GM20000 (cell line): ENCODE data around the gene OGDH.

Experiments used
- DNase-seq: peaks from one replicate; pipeline ENCODE4 v3.0.0; 2012; ENCODE audit warnings: low spot score
- TF ChIP-seq, protein P1 (sequence below): IDR thresholded peaks from 2 replicates; pipeline ENCODE4 v1.5.1; 2012; ENCODE audit warnings: mild to moderate bottlenecking, control low read depth; ENCODE audit errors: extremely low read depth, missing control alignments

OGDH gene

DNA sequence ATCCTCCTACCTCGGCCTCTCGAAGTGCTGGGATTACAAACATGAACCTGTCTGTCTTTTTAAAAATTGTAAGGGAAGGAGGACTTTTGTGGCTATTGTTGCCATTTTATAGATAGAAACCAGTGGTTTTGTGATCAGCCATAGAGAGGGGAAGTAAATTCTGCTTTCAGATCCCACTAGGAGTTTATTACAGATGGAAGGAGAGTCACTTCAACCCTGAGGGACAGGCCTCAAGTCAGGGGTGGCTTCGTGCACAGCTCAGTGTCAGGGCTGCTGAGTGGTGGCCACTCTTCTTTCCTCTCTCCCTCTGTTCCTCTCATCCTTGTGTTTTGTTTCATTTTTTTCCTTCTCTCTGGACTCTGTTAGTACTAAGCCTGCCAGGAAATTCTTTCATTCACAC is 60.8 kb downstream of the OGDH start:
- TF ChIP-seq, protein P1, sequence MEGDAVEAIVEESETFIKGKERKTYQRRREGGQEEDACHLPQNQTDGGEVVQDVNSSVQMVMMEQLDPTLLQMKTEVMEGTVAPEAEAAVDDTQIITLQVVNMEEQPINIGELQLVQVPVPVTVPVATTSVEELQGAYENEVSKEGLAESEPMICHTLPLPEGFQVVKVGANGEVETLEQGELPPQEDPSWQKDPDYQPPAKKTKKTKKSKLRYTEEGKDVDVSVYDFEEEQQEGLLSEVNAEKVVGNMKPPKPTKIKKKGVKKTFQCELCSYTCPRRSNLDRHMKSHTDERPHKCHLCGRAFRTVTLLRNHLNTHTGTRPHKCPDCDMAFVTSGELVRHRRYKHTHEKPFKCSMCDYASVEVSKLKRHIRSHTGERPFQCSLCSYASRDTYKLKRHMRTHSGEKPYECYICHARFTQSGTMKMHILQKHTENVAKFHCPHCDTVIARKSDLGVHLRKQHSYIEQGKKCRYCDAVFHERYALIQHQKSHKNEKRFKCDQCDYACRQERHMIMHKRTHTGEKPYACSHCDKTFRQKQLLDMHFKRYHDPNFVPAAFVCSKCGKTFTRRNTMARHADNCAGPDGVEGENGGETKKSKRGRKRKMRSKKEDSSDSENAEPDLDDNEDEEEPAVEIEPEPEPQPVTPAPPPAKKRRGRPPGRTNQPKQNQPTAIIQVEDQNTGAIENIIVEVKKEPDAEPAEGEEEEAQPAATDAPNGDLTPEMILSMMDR, result no peak

DNA sequence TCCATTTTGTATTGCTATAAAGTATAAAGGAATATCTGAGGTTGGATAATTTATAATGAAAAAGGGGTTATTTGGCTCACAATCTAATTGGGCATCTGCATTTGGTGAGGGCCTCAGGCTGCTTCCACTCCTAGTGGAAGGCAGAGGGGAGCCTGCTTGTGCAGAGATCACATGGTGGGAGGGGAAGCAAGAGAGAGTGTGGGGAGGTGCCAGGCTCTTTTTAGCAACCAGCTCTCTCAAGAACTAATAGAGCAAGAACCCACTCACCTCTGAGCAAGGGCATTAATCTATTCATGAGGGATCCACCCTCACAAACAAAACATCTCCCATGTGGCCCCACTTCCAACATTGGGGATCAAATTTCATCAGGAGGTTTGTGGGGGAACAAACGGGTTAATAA is 64.6 kb downstream of the OGDH start:
- no peak for DNase-seq
- TF ChIP-seq, protein P1, result no peak

More for the DNA sequence above, 60.8 kb downstream of the OGDH start:
- DNase-seq, result no peak

DNA sequence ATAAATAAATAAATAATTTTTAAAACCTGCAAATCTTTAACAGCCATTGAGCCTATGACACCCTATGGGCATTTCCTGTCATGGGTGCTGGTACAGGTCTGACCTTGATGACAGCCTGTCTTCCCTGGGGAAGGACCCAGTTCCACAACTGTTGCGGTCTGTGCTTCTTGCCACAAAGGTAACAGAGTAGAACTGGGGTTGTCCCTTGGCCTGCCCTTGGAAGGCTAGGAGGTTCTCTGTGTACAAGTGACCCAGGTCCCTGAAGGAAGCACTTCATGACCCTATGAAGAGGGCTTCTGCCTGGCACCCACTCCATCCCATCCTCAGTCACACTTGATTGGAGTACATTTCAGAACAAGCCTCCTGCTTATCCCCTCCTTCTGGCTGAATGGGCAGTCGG is 66.9 kb downstream of the OGDH start:
- TF ChIP-seq, protein P1, result no peak
- DNase-seq, result no peak

DNA sequence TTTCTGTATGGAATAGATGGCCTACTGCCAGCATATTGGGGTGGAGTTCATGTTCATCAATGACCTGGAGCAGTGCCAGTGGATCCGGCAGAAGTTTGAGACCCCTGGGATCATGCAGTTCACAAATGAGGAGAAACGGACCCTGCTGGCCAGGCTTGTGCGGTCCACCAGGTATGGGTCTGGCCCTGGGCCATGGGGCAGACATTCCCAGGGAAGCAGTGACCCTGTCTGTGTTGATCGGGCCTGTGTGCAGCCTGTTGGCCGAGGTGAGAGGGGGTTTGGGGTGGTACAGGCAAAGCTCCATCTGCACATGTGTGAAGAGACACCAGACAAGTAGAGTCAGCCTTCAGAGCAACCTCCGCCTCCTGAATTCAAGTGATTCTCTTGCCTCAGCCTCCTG is 67.3 kb downstream of the OGDH start:
- TF ChIP-seq, protein P1, result no peak
- DNase-seq, result no peak

DNA sequence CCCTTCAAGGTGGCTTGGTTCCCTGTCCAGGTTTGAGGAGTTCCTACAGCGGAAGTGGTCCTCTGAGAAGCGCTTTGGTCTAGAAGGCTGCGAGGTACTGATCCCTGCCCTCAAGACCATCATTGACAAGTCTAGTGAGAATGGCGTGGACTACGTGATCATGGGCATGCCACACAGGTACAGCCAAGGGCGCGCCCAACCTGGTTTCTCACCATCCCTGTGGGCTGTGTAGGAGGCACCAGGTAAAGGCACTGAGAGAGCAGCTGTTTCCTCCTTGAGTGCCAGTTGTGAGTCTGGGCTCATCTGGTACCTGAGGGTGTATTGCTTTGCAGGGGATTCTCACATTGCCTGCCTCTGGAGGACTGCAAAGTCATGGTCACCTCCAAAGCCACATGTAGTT is 68.0 kb downstream of the OGDH start:
- TF ChIP-seq, protein P1, result no peak

DNA sequence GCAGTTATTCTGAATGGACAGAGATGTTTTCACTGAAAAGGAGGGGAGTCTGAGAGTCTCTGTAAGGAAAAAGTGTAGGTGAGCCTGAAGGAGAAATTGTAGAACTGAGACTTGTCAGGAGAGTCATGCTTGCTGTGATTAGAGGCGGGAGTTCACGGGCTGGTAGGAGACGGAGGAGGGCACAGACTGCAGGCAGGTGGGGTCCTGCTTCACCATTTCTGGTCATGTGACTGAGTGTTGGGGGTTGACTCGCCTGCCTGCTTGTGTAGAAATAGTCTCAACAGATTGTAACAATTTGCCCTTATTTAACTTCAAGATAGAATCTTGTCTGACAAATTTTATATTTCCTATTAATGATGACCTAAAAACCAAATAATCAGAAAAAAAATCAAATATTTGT is 70.3 kb downstream of the OGDH start:
- TF ChIP-seq, protein P1, result no peak
- DNase-seq, result no peak

More for the DNA sequence above, 68.0 kb downstream of the OGDH start:
- no peak for DNase-seq

DNA sequence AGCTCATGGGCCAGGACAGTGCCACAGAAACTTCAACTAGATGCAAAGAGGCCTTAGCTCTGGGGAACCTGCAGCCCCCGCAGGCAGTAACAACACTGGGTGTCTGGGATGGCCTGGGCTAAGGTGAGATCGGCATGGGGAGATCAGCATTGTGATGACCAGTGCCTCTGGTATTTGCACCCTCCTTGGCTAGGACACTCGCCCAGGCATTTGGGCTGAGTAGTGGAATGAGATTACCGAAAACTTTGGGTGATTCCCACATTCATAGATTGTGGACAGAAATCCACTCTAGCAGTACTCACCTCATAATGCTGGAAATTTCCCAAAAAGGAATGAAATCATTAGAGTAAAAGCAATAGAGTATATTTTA is 71.7 kb downstream of the OGDH start:
- TF ChIP-seq, protein P1, result no peak
- DNase-seq, result no peak
